Measurements from ENCODE around the gene FUZ. TPM values are rescaled to one million over a fixed set of nuclear protein-coding genes. Genes with fewer than 3 reads are reported as not detected.

The FUZ gene
- total and polyA plus RNA-seq, 2 experiments from 2014 or later: 19.5 to 20.4 TPM

GRCh38 chr19:49761249-49761624 is 51.9 kb downstream of the FUZ start:
- TF ChIP-seq EZH2phosphoT487 (IDR thresholded peaks at IDR 0.05; ENCODE audit: low read depth, severe bottlenecking, unreplicated experiment) (no peak), EZH2 (IDR thresholded peaks at IDR 0.05; ENCODE audit: borderline replicate concordance) (no peak), CTCF (IDR thresholded peaks at IDR 0.05; ENCODE audit: poor library complexity) (no peak)
- 80% methylated on average over 1 of the region's 1 CpG for WGBS (ENCODE audit: low lambda C conversion rate, missing lambda C conversion rate)
- no peak overlapping the region for H2AFZ ChIP-seq

GRCh38 chr19:49758292-49758691 is 54.8 kb downstream of the FUZ start:
- DNase-seq (ENCODE audit: low spot score): no peak
- Histone ChIP-seq H3K36me3 (replicated peaks; ENCODE audit: insufficient read depth, low read depth) (no peaks in the 10 kb centered on the region), H3K4me2 (no peak overlapping the region), H3K79me2 (no peaks in the 10 kb centered on the region), H4K20me1 (ENCODE audit: insufficient read depth, poor library complexity, severe bottlenecking) (no peaks in the 10 kb centered on the region), H3K27ac (no peak overlapping the region), H3K4me3 (no peak overlapping the region), H3K27me3 (no peaks in the 10 kb centered on the region), H2AFZ (no peak overlapping the region), H3K9me3 (ENCODE audit: low read depth) (no peaks in the 10 kb centered on the region), H3K4me1 (ENCODE audit: insufficient read depth) (no peaks in the 10 kb centered on the region), H3K9me2 (replicated peaks; ENCODE audit: insufficient read depth) (no peaks in the 10 kb centered on the region)
- 33% methylated on average over 7 of the region's 7 CpGs for WGBS (ENCODE audit: low lambda C conversion rate, missing lambda C conversion rate)
- TF ChIP-seq EZH2phosphoT487 (IDR thresholded peaks at IDR 0.05; ENCODE audit: low read depth, severe bottlenecking, unreplicated experiment): no peak
- TF ChIP-seq CTCF (IDR thresholded peaks at IDR 0.05; ENCODE audit: poor library complexity): no peak
- no peak for TF ChIP-seq EZH2 (IDR thresholded peaks at IDR 0.05; ENCODE audit: borderline replicate concordance)

More at GRCh38 chr19:49761249-49761624, 51.9 kb downstream of the FUZ start:
- Histone ChIP-seq H4K20me1 (ENCODE audit: insufficient read depth, poor library complexity, severe bottlenecking) (no peaks in the 10 kb centered on the region), H3K9me2 (replicated peaks; ENCODE audit: insufficient read depth) (no peaks in the 10 kb centered on the region), H3K4me1 (ENCODE audit: insufficient read depth) (peaks cover 5% of the 10 kb centered on the region), H3K36me3 (replicated peaks; ENCODE audit: insufficient read depth, low read depth) (no peaks in the 10 kb centered on the region), H3K79me2 (no peaks in the 10 kb centered on the region), H3K27ac (no peak overlapping the region), H3K27me3 (no peaks in the 10 kb centered on the region), H3K4me2 (no peak overlapping the region), H3K9me3 (ENCODE audit: low read depth) (no peaks in the 10 kb centered on the region), H3K4me3 (no peak overlapping the region)
- no peak for DNase-seq (ENCODE audit: low spot score)

Small RNA genes lying within 50 kb of the gene (microRNA-seq; reads per million reads assigned to microRNA genes)
- 16.5 reads per million, percentile 35 among the genes with 10 or more reads in this experiment for gene MIR4749
- 1.3 reads per million for gene MIR6799
- not detected for gene MIR6800

Small RNA genes lying within 50 kb of the gene (small RNA-seq; reads per million reads assigned to genes)
- gene MIR4749: not detected
- gene MIR6799: not detected
- gene RNU6-841P: not detected

Other genes with a start within 250 kb of the FUZ start
- gene NOSIP, start 232.7 kb downstream of the FUZ start, total RNA-seq: 43.4 and 52.8 TPM in 2 replicates
- gene NOSIP, start 232.7 kb downstream of the FUZ start, polyA plus RNA-seq: 92.4 and 93.9 TPM in 2 replicates
- 6.0 and 10.2 TPM in 2 replicates for gene PRRG2, start 232.0 kb downstream of the FUZ start, total RNA-seq
- gene PRRG2, start 232.0 kb downstream of the FUZ start, polyA plus RNA-seq: 4.0 and 4.3 TPM in 2 replicates
- 2.1 and 3.7 TPM in 2 replicates for gene PRR12, start 222.1 kb downstream of the FUZ start, total RNA-seq
- 2.7 and 3.0 TPM in 2 replicates for gene PRR12, start 222.1 kb downstream of the FUZ start, polyA plus RNA-seq
- 19.2 and 32.6 TPM in 2 replicates for gene RRAS, start 173.1 kb downstream of the FUZ start, total RNA-seq
- gene RRAS, start 173.1 kb downstream of the FUZ start, polyA plus RNA-seq: 107 and 125 TPM in 2 replicates
- gene SCAF1, start 171.1 kb downstream of the FUZ start, total RNA-seq: 9.8 and 18.6 TPM in 2 replicates
- 12.4 and 12.6 TPM in 2 replicates for gene SCAF1, start 171.1 kb downstream of the FUZ start, polyA plus RNA-seq
- gene IRF3, start 147.4 kb downstream of the FUZ start, total RNA-seq: 39.2 and 55.6 TPM in 2 replicates
- 38.8 and 41.8 TPM in 2 replicates for gene IRF3, start 147.4 kb downstream of the FUZ start, polyA plus RNA-seq
- 4.9 and 13.8 TPM in 2 replicates for gene BCL2L12, start 147.4 kb downstream of the FUZ start, total RNA-seq
- gene BCL2L12, start 147.4 kb downstream of the FUZ start, polyA plus RNA-seq: 28.3 and 32.5 TPM in 2 replicates
- 189 and 195 TPM in 2 replicates for gene PRMT1, start 136.0 kb downstream of the FUZ start, total RNA-seq
- gene PRMT1, start 136.0 kb downstream of the FUZ start, polyA plus RNA-seq: 175 and 180 TPM in 2 replicates
- gene ADM5, start 123.7 kb downstream of the FUZ start, total RNA-seq: 0.12 and 0.50 TPM in 2 replicates
- not detected in 2 replicates for gene ADM5, start 123.7 kb downstream of the FUZ start, polyA plus RNA-seq
- gene CPT1C, start 122.2 kb downstream of the FUZ start, total RNA-seq: 6.2 and 6.7 TPM in 2 replicates
- gene CPT1C, start 122.2 kb downstream of the FUZ start, polyA plus RNA-seq: 6.8 and 10.0 TPM in 2 replicates
- gene TSKS, start 50.0 kb downstream of the FUZ start, total RNA-seq: not detected in 2 replicates
- gene TSKS, start 50.0 kb downstream of the FUZ start, polyA plus RNA-seq: not detected in 2 replicates
- gene AP2A1, start 46.3 kb downstream of the FUZ start, total RNA-seq: 59.3 and 64.8 TPM in 2 replicates
- 60.4 and 62.1 TPM in 2 replicates for gene AP2A1, start 46.3 kb downstream of the FUZ start, polyA plus RNA-seq
- gene MED25, start 5.0 kb upstream of the FUZ start, total RNA-seq: 23.0 and 29.6 TPM in 2 replicates
- 83.9 and 100 TPM in 2 replicates for gene MED25, start 5.0 kb upstream of the FUZ start, polyA plus RNA-seq
- gene PTOV1, start 37.9 kb upstream of the FUZ start, total RNA-seq: 76.4 and 114 TPM in 2 replicates
- gene PTOV1, start 37.9 kb upstream of the FUZ start, polyA plus RNA-seq: 294 and 305 TPM in 2 replicates
- 16.1 and 27.0 TPM in 2 replicates for gene PNKP, start 54.3 kb upstream of the FUZ start, total RNA-seq
- 68.6 and 84.4 TPM in 2 replicates for gene PNKP, start 54.3 kb upstream of the FUZ start, polyA plus RNA-seq
- 15.6 and 16.3 TPM in 2 replicates for gene AKT1S1, start 64.1 kb upstream of the FUZ start, total RNA-seq
- 73.0 and 74.5 TPM in 2 replicates for gene AKT1S1, start 64.1 kb upstream of the FUZ start, polyA plus RNA-seq
- gene TBC1D17, start 64.4 kb upstream of the FUZ start, total RNA-seq: 10.7 and 13.4 TPM in 2 replicates
- gene TBC1D17, start 64.4 kb upstream of the FUZ start, polyA plus RNA-seq: 52.8 and 55.1 TPM in 2 replicates
- gene IL4I1, start 83.6 kb upstream of the FUZ start, total RNA-seq: 0.12 and 0.60 TPM in 2 replicates
- gene IL4I1, start 83.6 kb upstream of the FUZ start, polyA plus RNA-seq: 0.33 and 0.97 TPM in 2 replicates
- gene ATF5, start 115.9 kb upstream of the FUZ start, total RNA-seq: 19.8 and 34.4 TPM in 2 replicates
- gene ATF5, start 115.9 kb upstream of the FUZ start, polyA plus RNA-seq: 16.1 and 23.8 TPM in 2 replicates
- 21.3 and 33.8 TPM in 2 replicates for gene NUP62, start 116.2 kb upstream of the FUZ start, total RNA-seq
- gene NUP62, start 116.2 kb upstream of the FUZ start, polyA plus RNA-seq: 33.5 and 34.0 TPM in 2 replicates
- gene SIGLEC11, start 147.9 kb upstream of the FUZ start, total RNA-seq: 15.8 and 21.2 TPM in 2 replicates
- 3.9 and 6.0 TPM in 2 replicates for gene SIGLEC11, start 147.9 kb upstream of the FUZ start, polyA plus RNA-seq
- gene VRK3, start 212.1 kb upstream of the FUZ start, total RNA-seq: 36.7 and 39.7 TPM in 2 replicates
- gene VRK3, start 212.1 kb upstream of the FUZ start, polyA plus RNA-seq: 41.8 and 42.3 TPM in 2 replicates
- 5.3 and 8.0 TPM in 2 replicates for gene ZNF473, start 212.7 kb upstream of the FUZ start, total RNA-seq
- gene ZNF473, start 212.7 kb upstream of the FUZ start, polyA plus RNA-seq: 2.5 and 4.4 TPM in 2 replicates